ENCODE data around the gene SLC14A1.

DNA sequence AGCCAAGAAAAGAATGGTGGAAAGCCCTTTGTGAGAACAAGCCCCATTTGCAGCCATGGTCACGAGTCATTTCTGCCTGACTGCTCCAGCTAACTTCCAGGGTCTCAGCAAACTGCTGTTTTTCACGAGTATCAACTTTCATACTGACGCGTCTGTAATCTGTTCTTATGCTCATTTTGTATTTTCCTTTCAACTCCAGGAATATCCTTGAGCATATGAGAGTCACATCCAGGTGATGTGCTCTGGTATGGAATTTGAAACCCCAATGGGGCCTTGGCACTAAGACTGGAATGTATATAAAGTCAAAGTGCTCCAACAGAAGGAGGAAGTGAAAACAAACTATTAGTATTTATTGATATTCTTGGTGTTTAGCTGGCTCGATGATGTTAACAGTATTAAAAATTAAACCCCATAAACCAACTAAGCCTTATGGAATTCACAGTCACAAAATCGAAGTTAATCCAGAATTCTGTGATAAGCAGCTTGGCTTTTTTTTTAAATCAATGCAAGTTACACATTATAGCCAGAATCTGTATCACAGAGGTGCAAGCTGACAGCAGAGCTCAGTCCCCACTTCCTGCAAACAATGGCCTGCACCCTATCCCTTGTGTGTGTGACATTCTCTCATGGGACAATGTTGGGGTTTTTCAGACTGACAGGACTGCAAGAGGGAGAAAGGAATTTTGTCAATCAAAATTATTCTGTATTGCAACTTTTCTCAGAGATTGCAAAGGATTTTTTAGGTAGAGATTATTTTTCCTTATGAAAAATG lies 26.1 kb downstream of the SLC14A1 start:
- TF ChIP-seq STAT1 (IDR thresholded peaks at IDR 0.05; ENCODE audit: unreplicated experiment): no peak
- TF ChIP-seq, protein P1, sequence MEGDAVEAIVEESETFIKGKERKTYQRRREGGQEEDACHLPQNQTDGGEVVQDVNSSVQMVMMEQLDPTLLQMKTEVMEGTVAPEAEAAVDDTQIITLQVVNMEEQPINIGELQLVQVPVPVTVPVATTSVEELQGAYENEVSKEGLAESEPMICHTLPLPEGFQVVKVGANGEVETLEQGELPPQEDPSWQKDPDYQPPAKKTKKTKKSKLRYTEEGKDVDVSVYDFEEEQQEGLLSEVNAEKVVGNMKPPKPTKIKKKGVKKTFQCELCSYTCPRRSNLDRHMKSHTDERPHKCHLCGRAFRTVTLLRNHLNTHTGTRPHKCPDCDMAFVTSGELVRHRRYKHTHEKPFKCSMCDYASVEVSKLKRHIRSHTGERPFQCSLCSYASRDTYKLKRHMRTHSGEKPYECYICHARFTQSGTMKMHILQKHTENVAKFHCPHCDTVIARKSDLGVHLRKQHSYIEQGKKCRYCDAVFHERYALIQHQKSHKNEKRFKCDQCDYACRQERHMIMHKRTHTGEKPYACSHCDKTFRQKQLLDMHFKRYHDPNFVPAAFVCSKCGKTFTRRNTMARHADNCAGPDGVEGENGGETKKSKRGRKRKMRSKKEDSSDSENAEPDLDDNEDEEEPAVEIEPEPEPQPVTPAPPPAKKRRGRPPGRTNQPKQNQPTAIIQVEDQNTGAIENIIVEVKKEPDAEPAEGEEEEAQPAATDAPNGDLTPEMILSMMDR (conservative IDR thresholded peaks at IDR 0.05; ENCODE audit: low read depth in 2 of 2): no peak
- TF ChIP-seq EZH2 (IDR thresholded peaks at IDR 0.05; ENCODE audit: low read depth, unreplicated experiment): no peak
- no peak for TF ChIP-seq POLR2AphosphoS5 (IDR thresholded peaks at IDR 0.05; ENCODE audit: low read depth)
- no peak for TF ChIP-seq CREB1 (CRISPR knock-in tag; IDR thresholded peaks at IDR 0.05; ENCODE audit: low read depth)
- TF ChIP-seq, protein P2, sequence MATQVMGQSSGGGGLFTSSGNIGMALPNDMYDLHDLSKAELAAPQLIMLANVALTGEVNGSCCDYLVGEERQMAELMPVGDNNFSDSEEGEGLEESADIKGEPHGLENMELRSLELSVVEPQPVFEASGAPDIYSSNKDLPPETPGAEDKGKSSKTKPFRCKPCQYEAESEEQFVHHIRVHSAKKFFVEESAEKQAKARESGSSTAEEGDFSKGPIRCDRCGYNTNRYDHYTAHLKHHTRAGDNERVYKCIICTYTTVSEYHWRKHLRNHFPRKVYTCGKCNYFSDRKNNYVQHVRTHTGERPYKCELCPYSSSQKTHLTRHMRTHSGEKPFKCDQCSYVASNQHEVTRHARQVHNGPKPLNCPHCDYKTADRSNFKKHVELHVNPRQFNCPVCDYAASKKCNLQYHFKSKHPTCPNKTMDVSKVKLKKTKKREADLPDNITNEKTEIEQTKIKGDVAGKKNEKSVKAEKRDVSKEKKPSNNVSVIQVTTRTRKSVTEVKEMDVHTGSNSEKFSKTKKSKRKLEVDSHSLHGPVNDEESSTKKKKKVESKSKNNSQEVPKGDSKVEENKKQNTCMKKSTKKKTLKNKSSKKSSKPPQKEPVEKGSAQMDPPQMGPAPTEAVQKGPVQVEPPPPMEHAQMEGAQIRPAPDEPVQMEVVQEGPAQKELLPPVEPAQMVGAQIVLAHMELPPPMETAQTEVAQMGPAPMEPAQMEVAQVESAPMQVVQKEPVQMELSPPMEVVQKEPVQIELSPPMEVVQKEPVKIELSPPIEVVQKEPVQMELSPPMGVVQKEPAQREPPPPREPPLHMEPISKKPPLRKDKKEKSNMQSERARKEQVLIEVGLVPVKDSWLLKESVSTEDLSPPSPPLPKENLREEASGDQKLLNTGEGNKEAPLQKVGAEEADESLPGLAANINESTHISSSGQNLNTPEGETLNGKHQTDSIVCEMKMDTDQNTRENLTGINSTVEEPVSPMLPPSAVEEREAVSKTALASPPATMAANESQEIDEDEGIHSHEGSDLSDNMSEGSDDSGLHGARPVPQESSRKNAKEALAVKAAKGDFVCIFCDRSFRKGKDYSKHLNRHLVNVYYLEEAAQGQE (IDR thresholded peaks at IDR 0.05; ENCODE audit: unreplicated experiment): no peak
- TF ChIP-seq JUNB (IDR thresholded peaks at IDR 0.05; ENCODE audit: unreplicated experiment): no peak
- TF ChIP-seq EZH2phosphoT487 (IDR thresholded peaks at IDR 0.05; ENCODE audit: unreplicated experiment): no peak
- no peak for TF ChIP-seq NANOG (IDR thresholded peaks at IDR 0.05; ENCODE audit: borderline replicate concordance)
- TF ChIP-seq, protein P3, sequence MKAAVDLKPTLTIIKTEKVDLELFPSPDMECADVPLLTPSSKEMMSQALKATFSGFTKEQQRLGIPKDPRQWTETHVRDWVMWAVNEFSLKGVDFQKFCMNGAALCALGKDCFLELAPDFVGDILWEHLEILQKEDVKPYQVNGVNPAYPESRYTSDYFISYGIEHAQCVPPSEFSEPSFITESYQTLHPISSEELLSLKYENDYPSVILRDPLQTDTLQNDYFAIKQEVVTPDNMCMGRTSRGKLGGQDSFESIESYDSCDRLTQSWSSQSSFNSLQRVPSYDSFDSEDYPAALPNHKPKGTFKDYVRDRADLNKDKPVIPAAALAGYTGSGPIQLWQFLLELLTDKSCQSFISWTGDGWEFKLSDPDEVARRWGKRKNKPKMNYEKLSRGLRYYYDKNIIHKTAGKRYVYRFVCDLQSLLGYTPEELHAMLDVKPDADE (IDR thresholded peaks at IDR 0.05): no peak
- TF ChIP-seq ZNF462 (CRISPR knock-in tag; IDR thresholded peaks at IDR 0.05): no peak

Data from GM23338 (cell line).